ENCODE measurements around the gene ACHE. TPM values are rescaled to one million over a fixed set of nuclear protein-coding genes. Genes with fewer than 3 reads are reported as not detected.

The ACHE gene
- total RNA-seq, 1 donor from 2014 or later, result not detected

GRCh38 chr7:100863406-100863950 lies 32.2 kb downstream of the ACHE start:
- Histone ChIP-seq H3K27me3 (ENCODE audit: control insufficient read depth, insufficient read depth, low read length) (no peaks in the 10 kb centered on the region), H3K4me3 (ENCODE audit: low read depth, low read length) (no peak overlapping the region), H3K36me3 (ENCODE audit: control insufficient read depth, insufficient read depth, low read length) (peaks cover 15% of the 10 kb centered on the region)
- DNase-seq (ENCODE audit: low read depth), result no peak
- no peak for FAIRE-seq
- TF ChIP-seq CTCF (IDR thresholded peaks at IDR 0.05; ENCODE audit: insufficient read depth, low read length, severe bottlenecking), result no peak

- Histone ChIP-seq H3K36me3 (ENCODE audit: control insufficient read depth, insufficient read depth, low read length) (peaks cover 15% of the 10 kb centered on the region), H3K27me3 (ENCODE audit: control insufficient read depth, insufficient read depth, low read length) (no peaks in the 10 kb centered on the region), H3K4me3 (ENCODE audit: low read depth, low read length) (no peak overlapping the region)
- no peak for DNase-seq (ENCODE audit: low read depth)
- no peak for TF ChIP-seq CTCF (IDR thresholded peaks at IDR 0.05; ENCODE audit: insufficient read depth, low read length, severe bottlenecking)
- FAIRE-seq, result no peak
Measured at GRCh38 chr7:100861616-100861985, 34.1 kb downstream of the ACHE start.

- TF ChIP-seq CTCF (IDR thresholded peaks at IDR 0.05; ENCODE audit: insufficient read depth, low read length, severe bottlenecking), result no peak
- H3K27me3 ChIP-seq (ENCODE audit: control insufficient read depth, insufficient read depth, low read length), result no peaks in the 10 kb centered on the region
- FAIRE-seq (no peak), DNase-seq (ENCODE audit: low read depth) (no peak)
- no peak overlapping the region for H3K4me3 ChIP-seq (ENCODE audit: low read depth, low read length)
- H3K36me3 ChIP-seq (ENCODE audit: control insufficient read depth, insufficient read depth, low read length), result peaks cover 15% of the 10 kb centered on the region
Measured at GRCh38 chr7:100860702-100861615, 34.7 kb downstream of the ACHE start.

- Histone ChIP-seq H3K36me3 (ENCODE audit: control insufficient read depth, insufficient read depth, low read length) (peaks cover 18% of the 10 kb centered on the region), H3K4me3 (ENCODE audit: low read depth, low read length) (no peak overlapping the region), H3K27me3 (ENCODE audit: control insufficient read depth, insufficient read depth, low read length) (no peaks in the 10 kb centered on the region)
- DNase-seq (ENCODE audit: low read depth) (no peak), FAIRE-seq (no peak)
- no peak for TF ChIP-seq CTCF (IDR thresholded peaks at IDR 0.05; ENCODE audit: insufficient read depth, low read length, severe bottlenecking)
Measured at GRCh38 chr7:100859856-100860255, 35.8 kb downstream of the ACHE start.

GRCh38 chr7:100856871-100857282 lies 38.8 kb downstream of the ACHE start:
- TF ChIP-seq CTCF (IDR thresholded peaks at IDR 0.05; ENCODE audit: insufficient read depth, low read length, severe bottlenecking), result no peak
- FAIRE-seq, result no peak
- Histone ChIP-seq H3K36me3 (ENCODE audit: control insufficient read depth, insufficient read depth, low read length) (peaks cover 20% of the 10 kb centered on the region), H3K27me3 (ENCODE audit: control insufficient read depth, insufficient read depth, low read length) (no peaks in the 10 kb centered on the region), H3K4me3 (ENCODE audit: low read depth, low read length) (no peak overlapping the region)
- DNase-seq (ENCODE audit: low read depth), result no peak

Data from bronchial epithelial cell (primary cell).